ENCODE data around the gene PTPRZ1.

DNA sequence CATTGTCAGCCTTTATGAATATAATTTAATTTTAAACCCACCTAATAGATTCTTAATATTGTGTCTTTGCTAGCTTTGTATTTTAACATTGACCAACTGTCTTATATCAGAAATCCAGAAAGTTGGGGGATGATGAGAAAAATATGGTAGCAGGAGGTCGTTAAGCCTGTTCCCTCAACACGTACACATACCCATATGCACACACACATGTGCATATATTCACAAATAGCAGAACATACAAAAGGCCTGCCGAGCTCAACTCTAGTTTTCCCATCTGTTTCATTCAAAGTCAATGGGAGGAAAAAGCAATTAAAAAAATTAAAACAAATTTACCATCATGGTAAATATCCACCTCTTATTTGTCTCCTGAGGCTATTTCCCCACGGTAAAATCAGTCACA is 25.9 kb upstream of the PTPRZ1 start:
- no peak for TF ChIP-seq EZH2 (IDR thresholded peaks at IDR 0.05; ENCODE audit: borderline replicate concordance, low read depth, low read length, poor library complexity, severe bottlenecking)
- TF ChIP-seq, protein P1, sequence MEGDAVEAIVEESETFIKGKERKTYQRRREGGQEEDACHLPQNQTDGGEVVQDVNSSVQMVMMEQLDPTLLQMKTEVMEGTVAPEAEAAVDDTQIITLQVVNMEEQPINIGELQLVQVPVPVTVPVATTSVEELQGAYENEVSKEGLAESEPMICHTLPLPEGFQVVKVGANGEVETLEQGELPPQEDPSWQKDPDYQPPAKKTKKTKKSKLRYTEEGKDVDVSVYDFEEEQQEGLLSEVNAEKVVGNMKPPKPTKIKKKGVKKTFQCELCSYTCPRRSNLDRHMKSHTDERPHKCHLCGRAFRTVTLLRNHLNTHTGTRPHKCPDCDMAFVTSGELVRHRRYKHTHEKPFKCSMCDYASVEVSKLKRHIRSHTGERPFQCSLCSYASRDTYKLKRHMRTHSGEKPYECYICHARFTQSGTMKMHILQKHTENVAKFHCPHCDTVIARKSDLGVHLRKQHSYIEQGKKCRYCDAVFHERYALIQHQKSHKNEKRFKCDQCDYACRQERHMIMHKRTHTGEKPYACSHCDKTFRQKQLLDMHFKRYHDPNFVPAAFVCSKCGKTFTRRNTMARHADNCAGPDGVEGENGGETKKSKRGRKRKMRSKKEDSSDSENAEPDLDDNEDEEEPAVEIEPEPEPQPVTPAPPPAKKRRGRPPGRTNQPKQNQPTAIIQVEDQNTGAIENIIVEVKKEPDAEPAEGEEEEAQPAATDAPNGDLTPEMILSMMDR (conservative IDR thresholded peaks at IDR 0.05; ENCODE audit: low read depth, low read length) = no peak

Measured in A673 (cell line).